ENCODE measurements around the gene GABRD.
"Not testable (repeated sequence)": the region's sequence is repeated elsewhere in the genome, so short reads cannot be mapped to it uniquely, and the experiment has no call there.

Gene GABRD

GRCh38 chr1:1980467-1981141, 38.5 kb upstream of the GABRD start:
- DNase-seq (ENCODE audit: low spot score): no peak
- Histone ChIP-seq H3K27ac (no peak overlapping the region), H3K4me3 (no peak overlapping the region)
- no peak for TF ChIP-seq CTCF (IDR thresholded peaks at IDR 0.05)

GRCh38 chr1:1981142-1981500, 38.0 kb upstream of the GABRD start:
- no peak for DNase-seq (ENCODE audit: low spot score)
- H3K27ac ChIP-seq: no peak overlapping the region
- H3K4me3 ChIP-seq: no peak overlapping the region
- TF ChIP-seq CTCF (IDR thresholded peaks at IDR 0.05): no peak

- not testable (repeated sequence) for H3K4me3 ChIP-seq; DNase-seq (ENCODE audit: low spot score); H3K27ac ChIP-seq
Observed at GRCh38 chr1:1981631-1982327, 37.4 kb upstream of the GABRD start.

- DNase-seq (ENCODE audit: low spot score): no peak
- no peak overlapping the region for H3K27ac ChIP-seq
- TF ChIP-seq CTCF (IDR thresholded peaks at IDR 0.05): no peak
- H3K4me3 ChIP-seq: no peak overlapping the region
Observed at GRCh38 chr1:1982379-1983232, 36.5 kb upstream of the GABRD start.

GRCh38 chr1:1984560-1985070, 34.5 kb upstream of the GABRD start:
- Histone ChIP-seq H3K4me3 (no peak overlapping the region), H3K27ac (no peak overlapping the region)
- no peak for DNase-seq (ENCODE audit: low spot score)
- no peak for TF ChIP-seq CTCF (IDR thresholded peaks at IDR 0.05)

GRCh38 chr1:1985375-1986050, 33.6 kb upstream of the GABRD start:
- TF ChIP-seq CTCF (IDR thresholded peaks at IDR 0.05): no peak
- Histone ChIP-seq H3K4me3 (no peak overlapping the region), H3K27ac (no peak overlapping the region)
- no peak for DNase-seq (ENCODE audit: low spot score)

Data from coronary artery (tissue), 2 donors.